NCI-H460 (cell line): Measurements from ENCODE around the gene SCN4A. TPM values are rescaled to one million over a fixed set of nuclear protein-coding genes. Genes with fewer than 3 reads are reported as not detected.

Source experiments
- DNase-seq: peaks from one replicate; pipeline ENCODE4 v3.0.0-alpha.2; 2016; ENCODE audit warnings: low read depth; ENCODE audit errors: extremely low read depth
- total RNA-seq: library from RNA; depleted of rRNA; stranded (reverse); fragments of >200 nt; shearing (Covaris generic); gene quantifications from 2 replicates; pipeline ENCODE4 v1.2.3, GENCODE V29; 2014

The SCN4A gene
- total RNA-seq, 1 experiment from 2014 or later = 0.77 TPM

GRCh38 chr17:63961355-63962212 lies 11.1 kb downstream of the SCN4A start:
- DNase-seq = peak; percentile 78

DNA sequence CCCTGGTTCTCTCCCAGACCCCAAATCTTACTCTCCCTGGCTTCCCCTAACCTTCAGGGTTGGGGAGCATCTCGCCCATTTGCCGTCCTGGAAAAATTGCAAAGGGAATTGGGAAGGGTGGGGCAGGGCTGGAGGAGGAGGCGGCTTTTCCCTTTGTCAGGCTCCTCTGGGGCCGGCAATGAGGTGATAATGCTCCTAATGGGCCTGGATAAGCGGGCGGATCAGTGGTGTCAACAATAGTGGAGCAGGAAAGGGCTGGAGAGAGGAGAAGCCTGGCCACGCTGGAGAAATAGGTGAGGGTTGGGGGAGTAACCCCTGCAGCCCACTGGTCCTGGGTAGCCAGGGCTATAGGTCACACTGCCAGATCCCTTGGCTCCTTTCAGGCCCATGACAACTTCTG lies 12.3 kb downstream of the SCN4A start:
- no peak for DNase-seq

GRCh38 chr17:63960006-63960405 lies 12.7 kb downstream of the SCN4A start:
- no peak for DNase-seq

GRCh38 chr17:63956296-63956920 lies 16.3 kb downstream of the SCN4A start:
- DNase-seq = no peak

GRCh38 chr17:63955791-63956190 lies 16.9 kb downstream of the SCN4A start:
- no peak for DNase-seq

GRCh38 chr17:63955232-63955631 lies 17.5 kb downstream of the SCN4A start:
- DNase-seq = no peak

DNA sequence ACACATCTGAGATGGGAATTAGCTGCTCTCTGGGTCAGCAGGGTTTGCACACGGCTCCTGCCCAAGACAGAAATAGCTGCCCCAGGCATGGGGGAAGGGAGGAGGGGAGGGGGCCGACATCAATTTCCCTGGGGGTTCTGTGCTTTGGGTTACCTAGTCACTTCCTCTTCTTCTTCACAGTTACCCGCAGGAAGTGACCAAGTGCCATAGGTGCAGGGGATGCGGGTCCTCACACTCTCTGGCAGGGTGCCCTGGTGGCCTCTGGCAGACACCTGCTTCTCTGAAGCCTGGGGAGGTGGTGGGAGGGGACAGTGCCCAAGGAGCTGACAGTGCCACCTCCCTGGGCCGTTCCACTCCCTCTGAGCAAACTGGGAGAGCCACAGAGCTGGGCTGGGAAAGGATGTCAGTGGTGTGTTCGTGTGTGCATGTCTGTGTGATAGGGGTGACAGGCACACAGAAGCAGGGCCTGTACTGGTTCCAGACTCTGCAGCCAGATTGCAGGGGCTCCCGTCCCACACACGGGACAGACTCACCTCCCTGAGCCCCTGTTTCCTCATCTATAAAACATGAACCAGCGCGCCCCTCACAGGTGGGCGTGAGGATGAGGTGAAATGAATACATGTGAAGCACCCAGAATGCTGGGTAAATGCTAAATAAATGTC lies 18.2 kb downstream of the SCN4A start:
- no peak for DNase-seq

DNA sequence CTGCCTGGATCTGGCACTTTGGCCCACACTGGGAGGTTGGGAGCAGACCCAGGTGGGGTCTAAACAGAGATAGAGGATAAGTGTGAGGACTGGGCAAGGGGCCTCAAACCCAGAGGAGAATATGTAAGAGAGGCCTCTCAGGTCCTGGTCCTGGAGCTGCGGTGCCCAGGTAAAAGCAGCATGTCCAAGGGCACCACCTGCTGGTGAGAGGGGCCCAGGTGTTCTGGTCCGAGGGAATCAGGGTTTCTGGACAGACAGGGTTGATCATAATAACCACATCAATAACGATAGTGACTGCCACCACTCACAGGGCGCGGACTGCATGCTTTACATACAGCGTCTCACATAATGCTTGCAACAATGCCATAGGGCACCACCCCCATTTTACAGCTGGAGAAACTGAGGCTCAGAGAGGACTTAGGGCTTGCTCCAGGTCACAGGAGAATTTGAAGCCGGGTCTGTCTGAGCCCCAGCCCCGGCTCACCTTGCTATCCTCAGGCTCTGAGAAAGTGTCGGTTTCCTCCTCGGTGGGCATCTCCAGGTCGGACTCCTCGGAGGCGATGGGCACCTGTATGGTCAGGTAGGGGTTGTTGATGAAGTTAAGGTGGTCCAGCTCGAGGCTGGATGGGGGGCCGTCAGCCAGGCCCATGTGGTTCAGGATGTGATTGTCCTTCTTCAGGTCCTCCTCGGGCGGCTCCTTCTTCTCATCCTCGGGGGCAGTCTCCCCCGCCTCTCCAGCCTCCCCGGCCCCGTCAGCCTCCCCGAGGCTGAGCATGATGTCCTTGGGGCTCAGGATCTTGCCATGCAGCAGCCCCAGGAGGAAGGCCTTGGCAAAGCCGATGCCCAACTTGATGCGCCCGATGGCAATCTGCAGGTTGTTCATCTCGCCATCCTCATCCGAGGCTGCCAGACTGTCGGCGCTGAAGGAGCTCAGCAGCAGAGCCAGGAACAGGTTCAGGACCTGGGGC lies 21.5 kb downstream of the SCN4A start:
- DNase-seq = no peak

DNA sequence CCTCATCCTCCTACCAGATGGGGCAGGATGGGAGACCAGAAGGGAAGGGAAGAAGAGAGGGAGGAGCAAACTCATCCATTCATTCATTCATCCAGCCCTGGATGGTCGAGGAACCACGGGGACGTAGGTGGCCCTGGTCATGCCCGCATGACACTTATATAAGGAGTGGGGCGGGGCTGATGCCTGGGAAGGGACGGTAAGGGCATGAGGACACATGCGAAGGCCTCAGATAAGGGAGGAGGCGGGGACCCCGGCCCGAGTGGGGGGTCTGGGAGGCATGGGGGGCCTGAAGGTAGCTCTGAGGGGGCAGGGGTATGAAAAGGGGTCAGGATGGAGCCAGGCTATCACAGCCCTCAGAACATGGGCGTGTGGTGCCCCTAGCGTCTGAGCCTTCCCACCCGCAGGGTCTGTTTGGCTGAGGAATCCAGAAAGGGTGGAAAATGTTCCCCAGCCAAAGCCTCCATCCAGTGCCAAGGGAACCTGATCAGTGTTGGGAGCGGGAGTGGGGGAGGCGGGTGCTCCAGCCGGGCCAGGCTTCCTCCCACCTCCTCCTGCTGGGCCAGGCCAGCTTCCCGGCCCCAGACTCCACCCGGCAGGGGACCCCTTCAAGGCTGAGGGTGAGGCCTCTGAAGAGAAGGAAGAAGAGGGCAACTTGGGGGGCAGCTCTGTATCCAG lies 23.0 kb downstream of the SCN4A start:
- DNase-seq = no peak

GRCh38 chr17:63948521-63948920 lies 24.2 kb downstream of the SCN4A start:
- no peak for DNase-seq

DNA sequence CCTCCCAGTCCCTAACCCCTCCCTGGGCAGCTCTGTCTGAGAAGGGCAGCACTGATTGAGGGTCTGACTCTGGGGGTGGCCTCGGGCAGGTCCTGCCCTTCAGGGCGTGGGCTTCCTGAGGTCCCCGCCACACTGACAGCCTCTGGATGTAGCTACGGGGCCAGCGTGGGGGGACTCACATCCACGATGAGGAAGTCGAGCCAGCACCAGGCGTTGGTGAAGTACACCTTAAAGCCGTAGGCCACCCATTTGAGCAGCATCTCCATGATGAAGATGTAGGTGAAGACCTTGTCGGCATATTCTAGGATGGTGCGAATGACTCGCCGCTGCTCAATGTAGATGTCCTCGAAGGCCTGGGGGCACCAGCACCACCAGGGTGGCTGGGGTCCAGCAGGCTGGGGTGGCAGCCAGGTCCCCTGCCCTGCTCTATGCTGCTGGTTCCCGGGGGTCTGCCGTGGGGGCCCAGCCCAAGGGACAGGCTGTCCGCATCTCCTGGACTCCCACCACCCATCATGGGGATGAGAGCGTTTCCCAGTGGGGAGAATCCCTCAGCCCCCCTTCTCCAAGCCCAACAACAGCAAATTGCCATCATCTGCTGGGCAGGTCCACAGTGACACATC lies 24.9 kb downstream of the SCN4A start:
- no peak for DNase-seq

GRCh38 chr17:63946440-63947363 lies 26.0 kb downstream of the SCN4A start:
- DNase-seq = peak; percentile 45

- DNase-seq = no peak
These were observed 26.8 kb downstream of the SCN4A start for GRCh38 chr17:63945784-63946439.

DNA sequence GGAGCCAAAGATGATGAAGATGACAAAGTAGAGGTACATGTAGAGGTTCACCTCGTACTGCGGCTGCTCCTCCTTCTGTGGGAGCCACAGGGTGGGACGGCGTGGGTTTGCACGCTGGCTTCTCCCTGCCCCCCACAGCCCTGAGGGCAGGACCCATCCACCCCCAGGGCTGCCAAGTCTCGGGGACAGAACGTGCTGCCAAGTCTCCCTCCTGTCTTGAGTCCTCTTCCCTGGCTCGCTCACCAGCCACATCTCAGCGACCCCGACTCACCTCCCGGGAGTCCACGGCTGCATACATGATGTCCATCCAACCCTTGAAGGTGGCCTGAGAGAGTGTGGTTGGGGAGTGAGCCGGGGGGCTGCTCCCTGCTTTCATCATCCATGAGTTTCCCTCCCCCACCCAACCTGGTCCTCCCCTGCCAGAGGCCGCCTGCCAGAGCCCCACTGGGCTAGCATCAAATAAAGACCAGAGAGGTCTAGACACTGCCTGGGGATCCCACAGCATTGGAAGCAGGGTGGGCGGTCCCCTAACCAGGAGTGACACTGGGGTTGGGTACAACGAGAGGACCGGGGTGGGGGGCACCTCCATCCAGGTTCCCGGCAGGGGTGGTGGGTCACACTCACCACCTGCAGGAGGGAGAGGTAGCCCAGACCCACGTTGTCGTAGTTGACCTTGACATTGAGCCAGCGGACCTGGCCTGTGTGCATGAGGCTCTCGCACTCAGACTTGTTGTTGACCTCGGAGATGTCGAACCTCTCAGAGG lies 27.8 kb downstream of the SCN4A start:
- DNase-seq = no peak

- no peak for DNase-seq
These were observed 29.0 kb downstream of the SCN4A start for GRCh38 chr17:63943745-63944144.

DNA sequence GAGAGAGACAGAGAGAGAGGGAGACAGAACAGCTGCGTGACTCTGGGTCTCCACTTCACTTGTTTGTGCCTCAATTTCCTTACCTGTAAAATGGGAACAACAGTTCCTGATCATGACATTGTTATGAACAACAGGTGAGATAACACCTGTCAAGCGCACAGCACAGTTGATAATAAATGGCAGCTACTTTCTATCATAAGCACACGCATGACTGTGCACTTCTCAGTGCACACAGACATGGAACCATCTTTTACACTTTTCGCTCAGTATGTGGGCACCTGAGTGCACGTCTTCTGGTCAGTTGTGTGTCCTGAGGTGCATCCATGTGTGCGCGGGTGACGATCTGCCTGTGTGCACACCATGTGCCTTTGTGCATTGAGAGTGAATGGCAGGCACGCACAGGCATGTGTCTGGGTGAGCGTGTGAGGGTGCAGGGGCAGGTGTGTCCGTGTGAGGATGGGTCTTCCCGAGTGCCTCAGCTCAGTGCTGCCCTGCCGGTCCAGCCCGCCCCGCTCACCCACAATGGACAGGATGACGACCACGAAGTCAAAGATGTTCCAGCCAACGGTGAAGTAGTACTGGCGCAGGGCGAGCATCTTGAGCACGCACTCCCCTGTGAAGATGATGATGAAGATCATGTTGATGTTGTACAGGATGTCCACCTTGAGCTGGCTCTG lies 30.3 kb downstream of the SCN4A start:
- no peak for DNase-seq

DNA sequence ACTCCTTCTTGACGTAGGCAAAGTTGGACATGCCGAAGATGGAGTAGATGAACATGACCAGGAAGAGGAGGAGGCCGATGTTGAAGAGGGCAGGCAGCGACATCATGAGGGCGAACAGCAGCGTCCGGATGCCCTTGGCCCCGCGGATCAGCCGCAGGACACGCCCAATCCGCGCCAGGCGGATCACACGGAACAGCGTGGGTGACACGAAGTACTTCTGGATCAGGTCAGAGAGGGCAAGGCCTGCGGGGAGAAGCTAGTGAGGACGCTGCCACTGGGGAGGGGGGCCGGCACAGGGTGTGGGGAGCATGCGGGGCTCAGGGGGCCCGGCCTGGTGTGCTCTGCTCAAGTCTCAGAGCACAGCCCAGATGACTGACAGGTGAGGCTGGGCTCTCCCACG lies 31.0 kb downstream of the SCN4A start:
- DNase-seq = no peak
